Tibial artery (tissue), 4 donors: ENCODE results near the gene RPL36AL.
"Not testable (repeated sequence)": the region's sequence is repeated elsewhere in the genome, so short reads cannot be mapped to it uniquely, and the experiment has no call there.

ENCODE experiments used
- DNase-seq, 2 donors: peaks; one replicate each; pipeline ENCODE4 v3.0.0-alpha.2; 2019
- H3K27ac ChIP-seq, 2 donors: fragments of 200-600 bp; sonication (generic) in 1 of 2; 1 replicate in 1 of 2; 2 replicates in 1 of 2; pipeline ENCODE4 v1.5.1; 2018 to 2019; ENCODE audit warnings: mild to moderate bottlenecking in 1 of 2
- H3K27me3 ChIP-seq, 2 donors: fragments of 200-600 bp; sonication (generic) in 1 of 2; one replicate each; pipeline versions ENCODE4 v1.5.1 to v1.6.0; 2016 to 2019
- H3K36me3 ChIP-seq, 3 donors: fragments of 200-600 bp; sonication (generic) in 2 of 3; one replicate each; pipeline ENCODE4 v1.5.1; 2016 to 2019; ENCODE audit warnings: mild to moderate bottlenecking in 2 of 3
- H3K4me1 ChIP-seq, 4 donors: fragments of 200-600 bp; sonication (generic) in 2 of 4; 1 replicate in 3 of 4; 2 replicates in 1 of 4; pipeline ENCODE4 v1.5.1; 2016 to 2019
- H3K4me3 ChIP-seq, 2 donors: fragments of 200-600 bp; sonication (generic) in 1 of 2; 1 replicate in 1 of 2; 2 replicates in 1 of 2; pipeline ENCODE4 v1.5.1; 2018 to 2019; ENCODE audit warnings: mild to moderate bottlenecking in 2 of 2
- H3K9me3 ChIP-seq, 3 donors: fragments of 200-600 bp; sonication (generic) in 1 of 3; one replicate each; pipeline ENCODE4 v1.5.1; 2016 to 2019
- intact Hi-C: fragments of 100-400 bp; cut with DNase I; formaldehyde crosslinking; loops from one replicate; pipeline ENCODE4 v1.15.0; 2023; ENCODE audit warnings: low total_unique reads
- TF ChIP-seq, protein P1 (sequence below), 2 experiments: fragments of 200-600 bp in 1 of 2; fragments of 450-650 bp in 1 of 2; IDR thresholded peaks; one replicate each; pipeline ENCODE4 v1.5.1; 2017 to 2019; ENCODE audit warnings: antibody characterized with exemption in 2 of 2, mild to moderate bottlenecking in 1 of 2, moderate library complexity in 1 of 2

The RPL36AL gene

DNA sequence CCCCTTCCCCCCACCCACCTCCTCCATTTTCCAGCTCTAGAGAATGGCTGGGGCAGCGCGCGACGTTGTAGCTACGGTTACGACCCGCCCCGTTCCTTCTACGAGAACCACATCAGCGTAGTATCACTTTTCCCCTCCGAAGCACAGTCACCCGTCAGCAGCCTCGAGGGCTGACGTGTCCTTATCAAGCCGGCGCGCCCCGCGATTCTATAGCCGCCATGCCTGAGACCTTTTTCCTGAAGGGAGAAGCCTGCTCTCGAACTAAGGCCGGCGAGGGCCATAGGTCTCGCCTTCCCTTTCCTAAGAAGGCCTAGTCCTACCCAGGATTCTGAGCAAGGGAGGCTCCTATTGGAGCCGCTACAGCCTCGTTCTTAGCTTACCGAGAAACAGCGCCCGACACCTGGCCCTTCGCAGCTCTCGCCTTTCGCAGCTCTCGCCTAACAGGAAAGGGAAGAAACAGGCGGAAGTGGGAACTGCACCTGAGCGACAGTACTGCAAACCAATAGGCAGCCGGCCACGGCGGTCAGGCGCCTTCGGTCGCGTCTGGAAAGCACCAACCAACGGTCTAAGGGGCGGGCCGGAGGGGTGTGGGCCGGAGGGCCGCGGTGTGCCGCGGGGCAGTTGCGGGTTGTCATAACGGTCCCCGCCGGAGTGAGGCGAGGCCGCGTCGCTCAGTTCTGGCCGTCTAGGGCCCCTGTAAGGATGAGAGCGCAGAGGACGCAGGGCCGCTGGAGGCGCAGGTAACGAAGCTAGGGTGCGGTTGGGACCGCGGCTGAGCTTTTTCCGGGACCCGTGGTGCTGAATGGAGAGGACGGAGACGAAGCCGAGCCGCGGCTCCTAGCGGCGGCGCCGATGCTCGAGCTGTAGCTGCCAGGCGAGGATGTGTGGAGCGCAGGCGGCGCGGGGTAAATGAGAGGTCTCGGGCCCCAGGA lies at the start of gene RPL36AL, which contains the start of gene MGAT2:
Gene RPL36AL (minus strand): TSS at position 445 of the 932 bp plus-strand sequence. CDS start 1,522 bp downstream, outside the sequence.
Gene MGAT2 (plus strand): TSS at position 618 of the 932 bp plus-strand sequence. CDS start 470 bp downstream, outside the sequence.
- DNase-seq: peak; percentile 97 to 99
- Histone ChIP-seq H3K36me3 (peaks cover 18 to 29% (median 21%) of the 10 kb centered on the region in 3 donors), H3K9me3 (no peaks in the 10 kb centered on the region), H3K27ac (peak within 1 kb of the TSS; percentile 90 to 95), H3K4me3 (peak within 1 kb of the TSS; percentile 83 to 98), H3K27me3 (no peaks in the 10 kb centered on the region), H3K4me1 (peaks cover 0 to 50% (median 22%) of the 10 kb centered on the region in 4 donors)
- intact Hi-C loops: no loop called here
- TF ChIP-seq, protein P1, sequence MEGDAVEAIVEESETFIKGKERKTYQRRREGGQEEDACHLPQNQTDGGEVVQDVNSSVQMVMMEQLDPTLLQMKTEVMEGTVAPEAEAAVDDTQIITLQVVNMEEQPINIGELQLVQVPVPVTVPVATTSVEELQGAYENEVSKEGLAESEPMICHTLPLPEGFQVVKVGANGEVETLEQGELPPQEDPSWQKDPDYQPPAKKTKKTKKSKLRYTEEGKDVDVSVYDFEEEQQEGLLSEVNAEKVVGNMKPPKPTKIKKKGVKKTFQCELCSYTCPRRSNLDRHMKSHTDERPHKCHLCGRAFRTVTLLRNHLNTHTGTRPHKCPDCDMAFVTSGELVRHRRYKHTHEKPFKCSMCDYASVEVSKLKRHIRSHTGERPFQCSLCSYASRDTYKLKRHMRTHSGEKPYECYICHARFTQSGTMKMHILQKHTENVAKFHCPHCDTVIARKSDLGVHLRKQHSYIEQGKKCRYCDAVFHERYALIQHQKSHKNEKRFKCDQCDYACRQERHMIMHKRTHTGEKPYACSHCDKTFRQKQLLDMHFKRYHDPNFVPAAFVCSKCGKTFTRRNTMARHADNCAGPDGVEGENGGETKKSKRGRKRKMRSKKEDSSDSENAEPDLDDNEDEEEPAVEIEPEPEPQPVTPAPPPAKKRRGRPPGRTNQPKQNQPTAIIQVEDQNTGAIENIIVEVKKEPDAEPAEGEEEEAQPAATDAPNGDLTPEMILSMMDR (IDR thresholded peaks at IDR 0.05): peak; percentile 7 to 45

DNA sequence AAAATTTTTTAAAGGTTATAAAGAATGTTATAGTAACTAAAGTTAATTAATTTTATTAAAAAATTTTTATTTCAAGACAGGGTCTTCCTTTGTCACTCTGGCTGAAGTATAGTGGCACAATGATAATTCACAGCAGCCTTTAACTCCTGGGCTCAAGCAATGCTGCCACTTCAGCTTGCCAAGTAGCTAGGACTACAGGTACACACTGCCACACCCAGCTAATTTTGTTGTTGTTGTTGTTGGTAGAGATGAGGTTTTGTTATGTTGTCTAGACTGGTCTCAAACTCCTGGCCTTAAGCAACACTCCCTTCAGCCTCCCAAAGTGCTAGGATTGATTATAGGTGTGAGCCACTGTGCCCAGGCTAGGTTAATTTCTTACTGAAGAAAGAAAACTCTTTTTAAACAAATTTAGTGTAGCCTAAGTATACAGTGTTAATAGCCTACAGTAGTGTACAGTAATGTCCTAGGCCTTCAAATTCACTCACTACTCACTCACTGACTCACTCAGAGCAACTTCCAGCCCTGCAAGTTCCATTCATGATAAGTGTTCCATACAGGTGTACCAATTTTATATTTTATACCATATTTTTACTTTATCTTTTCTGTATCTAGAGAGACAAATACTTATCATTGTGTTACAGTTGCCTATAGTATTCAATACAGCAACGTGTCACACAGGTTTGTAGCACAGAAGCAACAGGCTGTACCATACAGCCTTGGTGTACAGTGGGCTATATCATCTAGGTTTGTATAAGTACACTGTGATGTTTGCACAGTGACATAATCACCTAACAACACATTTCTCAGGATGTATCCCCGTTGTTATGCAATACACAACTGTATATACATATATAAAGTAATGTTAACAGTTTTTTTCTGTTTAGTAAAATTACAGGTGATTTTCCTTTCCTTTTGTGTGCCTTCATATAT lies 39.4 kb upstream of the RPL36AL start:
- DNase-seq: no peak
- H3K9me3 ChIP-seq: no peaks in the 10 kb centered on the region
- TF ChIP-seq, protein P1 (IDR thresholded peaks at IDR 0.05): no peak
- H3K27ac ChIP-seq: no peak overlapping the region
- H3K4me3 ChIP-seq: no peak overlapping the region
- no peaks in the 10 kb centered on the region for H3K4me1 ChIP-seq
- no peaks in the 10 kb centered on the region for H3K27me3 ChIP-seq
- intact Hi-C loops: no loop called here
- H3K36me3 ChIP-seq: no peaks in the 10 kb centered on the region

DNA sequence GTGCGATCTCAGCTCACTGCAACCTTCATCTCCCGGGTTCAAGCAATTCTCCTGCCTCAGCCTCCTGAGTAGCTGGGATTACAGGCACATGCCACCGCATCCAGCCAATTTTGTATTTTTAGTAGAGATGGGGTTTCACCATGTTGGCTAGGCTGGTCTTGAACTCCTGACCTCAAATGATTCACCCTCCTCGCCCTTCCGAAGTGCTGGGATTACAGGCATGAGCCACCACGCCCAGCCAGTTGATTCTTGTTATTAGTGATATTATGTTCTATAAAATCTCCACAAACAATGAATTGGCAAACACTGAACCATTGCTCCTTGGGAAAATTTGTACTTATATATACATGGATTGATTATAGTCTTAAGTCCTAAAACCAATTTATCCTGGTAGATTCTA lies 37.1 kb upstream of the RPL36AL start:
- DNase-seq, intact Hi-C loops, H3K36me3 ChIP-seq, H3K27me3 ChIP-seq, H3K4me1 ChIP-seq, H3K4me3 ChIP-seq, H3K9me3 ChIP-seq, H3K27ac ChIP-seq: not testable (repeated sequence)

DNA sequence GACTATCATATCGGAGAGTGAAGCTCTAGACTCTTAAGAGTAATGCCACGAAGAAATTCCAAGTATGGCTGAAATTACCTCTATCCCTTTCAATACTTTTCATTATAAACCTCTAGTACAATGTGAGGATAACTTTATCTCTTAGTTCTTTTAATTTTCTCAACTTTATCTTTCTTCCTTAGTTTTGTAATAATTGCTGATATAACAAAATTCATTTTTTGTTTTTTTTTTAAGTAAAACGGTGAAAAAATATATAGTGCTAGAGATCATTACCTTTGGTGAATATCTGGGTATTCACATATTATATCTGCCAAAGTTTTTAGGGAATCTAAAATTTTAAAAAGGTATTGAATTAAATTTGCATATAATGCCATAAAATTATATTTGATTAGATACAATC lies 34.1 kb upstream of the RPL36AL start:
- H3K4me3 ChIP-seq: no peak overlapping the region
- no peaks in the 10 kb centered on the region for H3K27me3 ChIP-seq
- H3K9me3 ChIP-seq: no peaks in the 10 kb centered on the region
- no peaks in the 10 kb centered on the region for H3K4me1 ChIP-seq
- intact Hi-C loops: no loop called here
- no peaks in the 10 kb centered on the region for H3K36me3 ChIP-seq
- H3K27ac ChIP-seq: no peak overlapping the region
- TF ChIP-seq, protein P1 (IDR thresholded peaks at IDR 0.05): no peak
- DNase-seq: no peak

DNA sequence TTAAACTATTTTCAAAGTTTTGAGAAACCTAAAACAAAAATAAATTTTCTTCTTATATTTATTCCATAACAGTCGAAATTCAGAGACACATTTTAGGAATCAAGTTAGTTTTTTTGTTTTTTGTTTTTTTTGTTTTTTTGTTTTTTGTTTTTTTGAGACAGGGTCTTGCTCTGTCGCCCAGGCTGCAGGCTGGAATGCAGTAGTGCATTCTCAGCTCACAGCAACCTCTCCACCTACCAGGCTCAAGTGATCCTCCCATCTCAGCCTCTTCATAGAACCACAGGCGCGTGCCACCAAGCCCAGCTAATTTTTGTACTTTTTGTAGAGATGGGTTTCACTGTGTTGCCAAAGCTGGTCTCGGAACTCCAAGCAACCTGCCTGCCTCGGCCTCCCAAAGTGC lies 33.1 kb upstream of the RPL36AL start:
- Histone ChIP-seq H3K9me3 (no peaks in the 10 kb centered on the region), H3K27me3 (no peaks in the 10 kb centered on the region), H3K4me3 (no peak overlapping the region), H3K27ac (no peak overlapping the region), H3K4me1 (no peaks in the 10 kb centered on the region), H3K36me3 (no peaks in the 10 kb centered on the region)
- TF ChIP-seq, protein P1 (IDR thresholded peaks at IDR 0.05): no peak
- no peak for DNase-seq
- intact Hi-C loops: no loop called here
